Measurements from ENCODE around the gene USP6NL. TPM values are rescaled to one million over a fixed set of nuclear protein-coding genes. Genes with fewer than 3 reads are reported as not detected.

USP6NL gene
- total RNA-seq, 1 experiment from 2014 or later, result 35.6 TPM

- TF ChIP-seq, protein P1, sequence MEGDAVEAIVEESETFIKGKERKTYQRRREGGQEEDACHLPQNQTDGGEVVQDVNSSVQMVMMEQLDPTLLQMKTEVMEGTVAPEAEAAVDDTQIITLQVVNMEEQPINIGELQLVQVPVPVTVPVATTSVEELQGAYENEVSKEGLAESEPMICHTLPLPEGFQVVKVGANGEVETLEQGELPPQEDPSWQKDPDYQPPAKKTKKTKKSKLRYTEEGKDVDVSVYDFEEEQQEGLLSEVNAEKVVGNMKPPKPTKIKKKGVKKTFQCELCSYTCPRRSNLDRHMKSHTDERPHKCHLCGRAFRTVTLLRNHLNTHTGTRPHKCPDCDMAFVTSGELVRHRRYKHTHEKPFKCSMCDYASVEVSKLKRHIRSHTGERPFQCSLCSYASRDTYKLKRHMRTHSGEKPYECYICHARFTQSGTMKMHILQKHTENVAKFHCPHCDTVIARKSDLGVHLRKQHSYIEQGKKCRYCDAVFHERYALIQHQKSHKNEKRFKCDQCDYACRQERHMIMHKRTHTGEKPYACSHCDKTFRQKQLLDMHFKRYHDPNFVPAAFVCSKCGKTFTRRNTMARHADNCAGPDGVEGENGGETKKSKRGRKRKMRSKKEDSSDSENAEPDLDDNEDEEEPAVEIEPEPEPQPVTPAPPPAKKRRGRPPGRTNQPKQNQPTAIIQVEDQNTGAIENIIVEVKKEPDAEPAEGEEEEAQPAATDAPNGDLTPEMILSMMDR (IDR thresholded peaks at IDR 0.05; ENCODE audit: insufficient read depth in 1 of 2, low read depth in 1 of 2, low read length in 1 of 2, severe bottlenecking in 1 of 2, unreplicated experiment in 1 of 2), result no peak
- CTCF ChIA-PET, result no interaction called here
- Histone ChIP-seq H3K27me3 (replicated peaks; ENCODE audit: control insufficient read depth, insufficient read depth, low read length) (no peaks in the 10 kb centered on the region), H3K9me3 (no peaks in the 10 kb centered on the region), H3K4me3 (ENCODE audit: low read depth, low read length) (no peak overlapping the region), H3K4me1 (peaks cover 6% of the 10 kb centered on the region), H3K36me3 (ENCODE audit: control insufficient read depth, insufficient read depth, low read length) (no peaks in the 10 kb centered on the region)
- H3K27ac Mint-ChIP-seq (ENCODE audit: unreplicated experiment), result no peak overlapping the region
- H3K4me1 Mint-ChIP-seq (ENCODE audit: low read depth, unreplicated experiment), result peaks cover 19% of the 10 kb centered on the region
- POLR2A ChIA-PET, result no interaction called here
- BruUV-seq (replicated peaks), result no TSS peak
- H3K36me3 Mint-ChIP-seq (ENCODE audit: insufficient read depth, unreplicated experiment), result peaks cover 6% of the 10 kb centered on the region
- DNase-seq, result no peak
- no peaks in the 10 kb centered on the region for H3K27me3 Mint-ChIP-seq (ENCODE audit: insufficient read depth, unreplicated experiment)
- no peak overlapping the region for H3K4me3 Mint-ChIP-seq (ENCODE audit: unreplicated experiment)
- H3K9me3 Mint-ChIP-seq (ENCODE audit: unreplicated experiment), result no peaks in the 10 kb centered on the region
- intact Hi-C loops (cut with micrococcal nuclease; ENCODE audit: unreplicated experiment), result no loop called here
Measured at GRCh38 chr10:11593612-11594011, 17.8 kb downstream of the USP6NL start.

DNA sequence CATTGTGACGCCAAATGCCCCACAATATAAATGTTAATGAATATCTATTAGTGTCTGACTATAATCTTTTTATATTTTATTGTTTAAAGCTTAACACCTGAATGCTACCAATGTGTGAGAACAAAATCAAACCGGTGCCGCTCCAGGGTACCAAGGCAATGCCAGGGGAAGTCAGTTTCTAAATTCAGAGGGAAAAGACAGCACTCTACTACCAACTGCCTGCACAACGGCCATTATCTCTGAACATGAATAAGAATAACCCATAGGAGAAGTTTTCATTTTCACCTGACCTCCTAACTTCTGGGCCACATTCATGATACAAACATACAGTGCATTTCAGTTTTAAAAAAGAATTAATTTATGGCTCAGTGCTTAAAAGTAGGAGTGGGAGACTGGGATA lies 21.7 kb downstream of the USP6NL start:
- intact Hi-C loops (cut with micrococcal nuclease; ENCODE audit: unreplicated experiment), result no loop called here

DNA sequence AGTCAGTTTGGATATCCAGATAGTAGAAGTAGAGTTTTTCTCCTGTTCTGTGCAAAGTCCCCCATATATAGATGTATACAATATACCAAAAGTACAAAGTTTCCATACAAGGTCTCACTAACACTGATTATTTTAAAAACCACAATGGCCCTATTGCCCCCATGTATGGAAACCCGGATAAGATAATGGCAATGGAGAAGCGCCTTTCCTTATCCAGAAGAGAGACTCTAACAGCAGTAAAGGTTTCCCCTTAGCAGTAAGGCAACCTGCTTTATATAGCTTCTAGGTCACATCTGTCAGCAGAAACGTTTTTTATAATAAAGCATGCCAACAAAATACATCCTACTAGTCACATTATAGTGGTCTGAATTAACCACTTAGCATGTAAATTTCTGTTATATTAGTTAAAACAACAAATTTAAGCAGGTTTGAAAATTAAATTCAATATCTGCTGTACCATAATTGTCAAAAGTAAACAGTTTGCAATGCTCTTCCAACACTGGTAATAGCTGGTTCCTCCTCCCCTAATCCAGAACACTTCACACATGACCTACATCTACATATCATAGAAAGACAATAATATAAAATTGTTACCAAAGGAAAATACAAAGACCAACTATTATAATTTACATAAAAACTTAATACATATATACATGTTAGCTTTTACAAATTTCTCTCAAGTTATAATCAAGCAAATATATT lies 22.4 kb downstream of the USP6NL start:
- Histone ChIP-seq H3K4me1 (peaks cover 17% of the 10 kb centered on the region), H3K27me3 (replicated peaks; ENCODE audit: control insufficient read depth, insufficient read depth, low read length) (no peaks in the 10 kb centered on the region), H3K36me3 (ENCODE audit: control insufficient read depth, insufficient read depth, low read length) (no peaks in the 10 kb centered on the region), H3K9me3 (peaks cover 5% of the 10 kb centered on the region), H3K4me3 (ENCODE audit: low read depth, low read length) (no peak overlapping the region)
- BruUV-seq (replicated peaks), result no TSS peak
- Mint-ChIP-seq H3K9me3 (ENCODE audit: unreplicated experiment) (peaks cover 9% of the 10 kb centered on the region), H3K27ac (ENCODE audit: unreplicated experiment) (no peak overlapping the region), H3K36me3 (ENCODE audit: insufficient read depth, unreplicated experiment) (peaks cover 20% of the 10 kb centered on the region), H3K27me3 (ENCODE audit: insufficient read depth, unreplicated experiment) (no peaks in the 10 kb centered on the region), H3K4me3 (ENCODE audit: unreplicated experiment) (no peak overlapping the region), H3K4me1 (ENCODE audit: low read depth, unreplicated experiment) (peaks cover 29% of the 10 kb centered on the region)
- intact Hi-C loops (cut with micrococcal nuclease; ENCODE audit: unreplicated experiment), result no loop called here
- ChIA-PET CTCF (no interaction called here), POLR2A (no interaction called here)
- TF ChIP-seq, protein P1 (IDR thresholded peaks at IDR 0.05; ENCODE audit: insufficient read depth in 1 of 2, low read depth in 1 of 2, low read length in 1 of 2, severe bottlenecking in 1 of 2, unreplicated experiment in 1 of 2), result no peak
- DNase-seq, result no peak

More for the DNA sequence above, 21.7 kb downstream of the USP6NL start:
- H3K4me3 ChIP-seq (ENCODE audit: low read depth, low read length), result no peak overlapping the region
- peaks cover 5% of the 10 kb centered on the region for H3K9me3 ChIP-seq
- ChIA-PET CTCF (no interaction called here), POLR2A (no interaction called here)
- TF ChIP-seq, protein P1 (IDR thresholded peaks at IDR 0.05; ENCODE audit: insufficient read depth in 1 of 2, low read depth in 1 of 2, low read length in 1 of 2, severe bottlenecking in 1 of 2, unreplicated experiment in 1 of 2), result no peak
- H3K4me1 Mint-ChIP-seq (ENCODE audit: low read depth, unreplicated experiment), result peaks cover 29% of the 10 kb centered on the region
- H3K27ac Mint-ChIP-seq (ENCODE audit: unreplicated experiment), result no peak overlapping the region
- no TSS peak for BruUV-seq (replicated peaks)
- H3K4me3 Mint-ChIP-seq (ENCODE audit: unreplicated experiment), result no peak overlapping the region
- H3K27me3 Mint-ChIP-seq (ENCODE audit: insufficient read depth, unreplicated experiment), result no peaks in the 10 kb centered on the region
- DNase-seq, result no peak
- H3K36me3 ChIP-seq (ENCODE audit: control insufficient read depth, insufficient read depth, low read length), result no peaks in the 10 kb centered on the region
- peaks cover 9% of the 10 kb centered on the region for H3K9me3 Mint-ChIP-seq (ENCODE audit: unreplicated experiment)
- peaks cover 19% of the 10 kb centered on the region for H3K36me3 Mint-ChIP-seq (ENCODE audit: insufficient read depth, unreplicated experiment)
- peaks cover 17% of the 10 kb centered on the region for H3K4me1 ChIP-seq
- H3K27me3 ChIP-seq (replicated peaks; ENCODE audit: control insufficient read depth, insufficient read depth, low read length), result no peaks in the 10 kb centered on the region

Measured in Caco-2 (cell line).